ENCODE measurements around the gene LTBP3. TPM values are rescaled to one million over a fixed set of nuclear protein-coding genes. Genes with fewer than 3 reads are reported as not detected.

The LTBP3 gene
- total RNA-seq, 1 donor: 25.6 TPM

- Histone ChIP-seq H3K4me1 (ENCODE audit: insufficient read depth, low read length) (peaks cover 50% of the 10 kb centered on the region), H3K27me3 (ENCODE audit: insufficient read depth, low read length) (no peaks in the 10 kb centered on the region), H3K4me3 (ENCODE audit: low read length) (no peak overlapping the region), H3K9me3 (ENCODE audit: low read depth, low read length) (no peaks in the 10 kb centered on the region)
These were observed 32.1 kb upstream of the LTBP3 start for GRCh38 chr11:65590240-65590738.

GRCh38 chr11:65589444-65590239 is 31.5 kb upstream of the LTBP3 start:
- Histone ChIP-seq H3K4me3 (ENCODE audit: low read length) (no peak overlapping the region), H3K27me3 (ENCODE audit: insufficient read depth, low read length) (no peaks in the 10 kb centered on the region), H3K4me1 (ENCODE audit: insufficient read depth, low read length) (peaks cover 44% of the 10 kb centered on the region), H3K9me3 (ENCODE audit: low read depth, low read length) (no peaks in the 10 kb centered on the region)

- Histone ChIP-seq H3K9me3 (ENCODE audit: low read depth, low read length) (no peaks in the 10 kb centered on the region), H3K4me1 (ENCODE audit: insufficient read depth, low read length) (peaks cover 44% of the 10 kb centered on the region), H3K27me3 (ENCODE audit: insufficient read depth, low read length) (no peaks in the 10 kb centered on the region), H3K4me3 (ENCODE audit: low read length) (no peak overlapping the region)
These were observed 30.3 kb upstream of the LTBP3 start for GRCh38 chr11:65588199-65589054.

- Histone ChIP-seq H3K4me1 (ENCODE audit: insufficient read depth, low read length) (peaks cover 44% of the 10 kb centered on the region), H3K4me3 (ENCODE audit: low read length) (no peak overlapping the region), H3K27me3 (ENCODE audit: insufficient read depth, low read length) (no peaks in the 10 kb centered on the region), H3K9me3 (ENCODE audit: low read depth, low read length) (no peaks in the 10 kb centered on the region)
These were observed 28.5 kb upstream of the LTBP3 start for GRCh38 chr11:65586676-65587075.

- Histone ChIP-seq H3K9me3 (ENCODE audit: low read depth, low read length) (no peaks in the 10 kb centered on the region), H3K4me1 (ENCODE audit: insufficient read depth, low read length) (peaks cover 44% of the 10 kb centered on the region), H3K4me3 (ENCODE audit: low read length) (no peak overlapping the region), H3K27me3 (ENCODE audit: insufficient read depth, low read length) (no peaks in the 10 kb centered on the region)
These were observed 28.1 kb upstream of the LTBP3 start for GRCh38 chr11:65586247-65586630.

- H3K27me3 ChIP-seq (ENCODE audit: insufficient read depth, low read length): no peaks in the 10 kb centered on the region
- no peak overlapping the region for H3K4me3 ChIP-seq (ENCODE audit: low read length)
- H3K9me3 ChIP-seq (ENCODE audit: low read depth, low read length): no peaks in the 10 kb centered on the region
- H3K4me1 ChIP-seq (ENCODE audit: insufficient read depth, low read length): peaks cover 44% of the 10 kb centered on the region
These were observed 27.5 kb upstream of the LTBP3 start for GRCh38 chr11:65585396-65586246.

GRCh38 chr11:65584723-65585171 is 26.6 kb upstream of the LTBP3 start:
- Histone ChIP-seq H3K27me3 (ENCODE audit: insufficient read depth, low read length) (no peaks in the 10 kb centered on the region), H3K4me1 (ENCODE audit: insufficient read depth, low read length) (peaks cover 44% of the 10 kb centered on the region), H3K4me3 (ENCODE audit: low read length) (no peak overlapping the region), H3K9me3 (ENCODE audit: low read depth, low read length) (no peaks in the 10 kb centered on the region)

GRCh38 chr11:65584106-65584505 is 25.9 kb upstream of the LTBP3 start:
- peaks cover 42% of the 10 kb centered on the region for H3K4me1 ChIP-seq (ENCODE audit: insufficient read depth, low read length)
- H3K4me3 ChIP-seq (ENCODE audit: low read length): no peak overlapping the region
- no peaks in the 10 kb centered on the region for H3K27me3 ChIP-seq (ENCODE audit: insufficient read depth, low read length)
- H3K9me3 ChIP-seq (ENCODE audit: low read depth, low read length): no peaks in the 10 kb centered on the region

- H3K27me3 ChIP-seq (ENCODE audit: insufficient read depth, low read length): no peaks in the 10 kb centered on the region
- no peak overlapping the region for H3K4me3 ChIP-seq (ENCODE audit: low read length)
- H3K9me3 ChIP-seq (ENCODE audit: low read depth, low read length): no peaks in the 10 kb centered on the region
- H3K4me1 ChIP-seq (ENCODE audit: insufficient read depth, low read length): peaks cover 42% of the 10 kb centered on the region
These were observed 25.4 kb upstream of the LTBP3 start for GRCh38 chr11:65583589-65583988.

GRCh38 chr11:65581928-65582327 is 23.8 kb upstream of the LTBP3 start:
- peaks cover 42% of the 10 kb centered on the region for H3K4me1 ChIP-seq (ENCODE audit: insufficient read depth, low read length)
- no peaks in the 10 kb centered on the region for H3K9me3 ChIP-seq (ENCODE audit: low read depth, low read length)
- H3K27me3 ChIP-seq (ENCODE audit: insufficient read depth, low read length): no peaks in the 10 kb centered on the region
- H3K4me3 ChIP-seq (ENCODE audit: low read length): no peak overlapping the region

- Histone ChIP-seq H3K4me3 (ENCODE audit: low read length) (no peak overlapping the region), H3K27me3 (ENCODE audit: insufficient read depth, low read length) (no peaks in the 10 kb centered on the region), H3K9me3 (ENCODE audit: low read depth, low read length) (no peaks in the 10 kb centered on the region), H3K4me1 (ENCODE audit: insufficient read depth, low read length) (peaks cover 37% of the 10 kb centered on the region)
These were observed 22.6 kb upstream of the LTBP3 start for GRCh38 chr11:65580756-65581155.

- H3K9me3 ChIP-seq (ENCODE audit: low read depth, low read length): no peaks in the 10 kb centered on the region
- H3K4me1 ChIP-seq (ENCODE audit: insufficient read depth, low read length): peaks cover 37% of the 10 kb centered on the region
- H3K27me3 ChIP-seq (ENCODE audit: insufficient read depth, low read length): no peaks in the 10 kb centered on the region
- H3K4me3 ChIP-seq (ENCODE audit: low read length): no peak overlapping the region
These were observed 22.0 kb upstream of the LTBP3 start for GRCh38 chr11:65580031-65580692.

- Histone ChIP-seq H3K4me3 (ENCODE audit: low read length) (no peak overlapping the region), H3K27me3 (ENCODE audit: insufficient read depth, low read length) (no peaks in the 10 kb centered on the region), H3K9me3 (ENCODE audit: low read depth, low read length) (no peaks in the 10 kb centered on the region), H3K4me1 (ENCODE audit: insufficient read depth, low read length) (peaks cover 43% of the 10 kb centered on the region)
These were observed 21.1 kb upstream of the LTBP3 start for GRCh38 chr11:65579291-65579690.

GRCh38 chr11:65578667-65579066 is 20.5 kb upstream of the LTBP3 start:
- no peak overlapping the region for H3K4me3 ChIP-seq (ENCODE audit: low read length)
- H3K4me1 ChIP-seq (ENCODE audit: insufficient read depth, low read length): peaks cover 47% of the 10 kb centered on the region
- no peaks in the 10 kb centered on the region for H3K9me3 ChIP-seq (ENCODE audit: low read depth, low read length)
- no peaks in the 10 kb centered on the region for H3K27me3 ChIP-seq (ENCODE audit: insufficient read depth, low read length)
